SK-N-SH treated with all-trans-retinoic acid at 6 μM for 48 hours (cell line): ENCODE data around the gene RRP1.

Experiments
- ATAC-seq: fragments of 200-7000 bp; cut with Tn5 transposase; 3 replicates; pipeline ENCODE4 v1.9.1; 2020; ENCODE audit warnings: mild to moderate bottlenecking, moderate library complexity
- ARNTL ChIP-seq: fragments of 450-650 bp; formaldehyde crosslinking; IDR thresholded peaks from 2 replicates; pipeline ENCODE4 v1.5.0; 2020; ENCODE audit warnings: low read depth, mild to moderate bottlenecking, moderate library complexity, borderline replicate concordance
- BACH2 ChIP-seq: fragments of 250-450 bp; sonication (Bioruptor Pico); IDR thresholded peaks from 2 replicates; pipeline ENCODE4 v1.9.0; 2021; ENCODE audit warnings: mild to moderate bottlenecking, borderline replicate concordance
- CSDC2 ChIP-seq: fragments of 250-450 bp; sonication (Bioruptor Pico); IDR thresholded peaks from 2 replicates; pipeline ENCODE4 v1.5.0; 2020; ENCODE audit warnings: mild to moderate bottlenecking, moderate library complexity
- CSRNP3 ChIP-seq: fragments of 250-450 bp; sonication (Bioruptor Pico); IDR thresholded peaks from 2 replicates; pipeline ENCODE4 v1.5.1; 2021; ENCODE audit warnings: mild to moderate bottlenecking, moderate library complexity
- ESRRG ChIP-seq: fragments of 250-450 bp; sonication (Bioruptor Pico); IDR thresholded peaks from 2 replicates; pipeline ENCODE4 v1.6.1; 2021; ENCODE audit warnings: mild to moderate bottlenecking
- GLIS3 ChIP-seq: fragments of 250-450 bp; sonication (Bioruptor Pico); IDR thresholded peaks from 2 replicates; pipeline ENCODE4 v1.5.0; 2020; ENCODE audit warnings: mild to moderate bottlenecking, moderate library complexity
- ISL1 ChIP-seq: fragments of 250-450 bp; sonication (Bioruptor Pico); IDR thresholded peaks from 2 replicates; pipeline ENCODE4 v2.1.2; 2022; ENCODE audit warnings: mild to moderate bottlenecking, moderate library complexity
- OSR1 ChIP-seq: fragments of 250-450 bp; sonication (Bioruptor Pico); IDR thresholded peaks from 2 replicates; pipeline ENCODE4 v1.8.0; 2022; ENCODE audit warnings: moderate library complexity, mild to moderate bottlenecking, inconsistent platforms
- PATZ1 ChIP-seq: fragments of 250-450 bp; sonication (Bioruptor Pico); IDR thresholded peaks from 2 replicates; pipeline ENCODE4 v1.8.0; 2020; ENCODE audit warnings: mild to moderate bottlenecking, moderate library complexity, borderline replicate concordance
- POU6F1 ChIP-seq: fragments of 250-450 bp; sonication (Bioruptor Pico); IDR thresholded peaks from 2 replicates; pipeline ENCODE4 v1.8.0; 2021; ENCODE audit warnings: low read depth, mild to moderate bottlenecking, moderate library complexity, borderline replicate concordance
- PPARA ChIP-seq: fragments of 250-450 bp; sonication (Bioruptor Pico); IDR thresholded peaks from 2 replicates; pipeline ENCODE4 v1.5.0; 2020; ENCODE audit warnings: mild to moderate bottlenecking, borderline replicate concordance
- RARB ChIP-seq: fragments of 250-450 bp; sonication (Bioruptor Pico); IDR thresholded peaks from 2 replicates; pipeline ENCODE4 v1.8.0; 2021; ENCODE audit warnings: mild to moderate bottlenecking, moderate library complexity
- SNAI2 ChIP-seq: fragments of 250-450 bp; sonication (Bioruptor Pico); IDR thresholded peaks from 2 replicates; pipeline ENCODE4 v1.5.0; 2020; ENCODE audit warnings: mild to moderate bottlenecking, moderate library complexity
- TCF4 ChIP-seq: fragments of 250-450 bp; sonication (Bioruptor Pico); IDR thresholded peaks from 2 replicates; pipeline ENCODE4 v1.8.0; 2021; ENCODE audit warnings: mild to moderate bottlenecking, moderate library complexity, borderline replicate concordance
- TOX ChIP-seq: fragments of 250-450 bp; sonication (Bioruptor Pico); IDR thresholded peaks from 2 replicates; pipeline ENCODE4 v1.8.0; 2021; ENCODE audit warnings: mild to moderate bottlenecking, moderate library complexity, borderline replicate concordance
- TSHZ2 ChIP-seq: fragments of 250-450 bp; sonication (Bioruptor Pico); IDR thresholded peaks from 2 replicates; pipeline ENCODE4 v1.5.0; 2020; ENCODE audit warnings: mild to moderate bottlenecking, moderate library complexity
- ZFP3 ChIP-seq: fragments of 250-450 bp; sonication (Bioruptor Pico); IDR thresholded peaks from 2 replicates; pipeline ENCODE4 v1.5.0; 2020; ENCODE audit warnings: mild to moderate bottlenecking, moderate library complexity
- ZFP30 ChIP-seq: fragments of 450-650 bp; formaldehyde crosslinking; IDR thresholded peaks from 2 replicates; pipeline ENCODE4 v1.5.0; 2022; ENCODE audit warnings: mild to moderate bottlenecking, moderate library complexity
- ZNF565 ChIP-seq: fragments of 450-650 bp; formaldehyde crosslinking; conservative IDR thresholded peaks from 2 replicates; pipeline ENCODE4 v1.5.0; 2020; ENCODE audit warnings: low read depth, mild to moderate bottlenecking, moderate library complexity
- ZNF70 ChIP-seq: fragments of 450-650 bp; formaldehyde crosslinking; IDR thresholded peaks from 2 replicates; pipeline ENCODE4 v1.5.0; 2020; ENCODE audit warnings: mild to moderate bottlenecking, moderate library complexity
- ZNF8 ChIP-seq: fragments of 450-650 bp; formaldehyde crosslinking; IDR thresholded peaks from 2 replicates; pipeline ENCODE4 v1.5.0; 2020; ENCODE audit warnings: mild to moderate bottlenecking, moderate library complexity
- TF ChIP-seq, protein P1 (sequence below): fragments of 250-450 bp; sonication (Bioruptor Pico); IDR thresholded peaks from 2 replicates; pipeline ENCODE4 v1.5.1; 2020; ENCODE audit warnings: low read depth, mild to moderate bottlenecking, moderate library complexity

RRP1 gene

DNA sequence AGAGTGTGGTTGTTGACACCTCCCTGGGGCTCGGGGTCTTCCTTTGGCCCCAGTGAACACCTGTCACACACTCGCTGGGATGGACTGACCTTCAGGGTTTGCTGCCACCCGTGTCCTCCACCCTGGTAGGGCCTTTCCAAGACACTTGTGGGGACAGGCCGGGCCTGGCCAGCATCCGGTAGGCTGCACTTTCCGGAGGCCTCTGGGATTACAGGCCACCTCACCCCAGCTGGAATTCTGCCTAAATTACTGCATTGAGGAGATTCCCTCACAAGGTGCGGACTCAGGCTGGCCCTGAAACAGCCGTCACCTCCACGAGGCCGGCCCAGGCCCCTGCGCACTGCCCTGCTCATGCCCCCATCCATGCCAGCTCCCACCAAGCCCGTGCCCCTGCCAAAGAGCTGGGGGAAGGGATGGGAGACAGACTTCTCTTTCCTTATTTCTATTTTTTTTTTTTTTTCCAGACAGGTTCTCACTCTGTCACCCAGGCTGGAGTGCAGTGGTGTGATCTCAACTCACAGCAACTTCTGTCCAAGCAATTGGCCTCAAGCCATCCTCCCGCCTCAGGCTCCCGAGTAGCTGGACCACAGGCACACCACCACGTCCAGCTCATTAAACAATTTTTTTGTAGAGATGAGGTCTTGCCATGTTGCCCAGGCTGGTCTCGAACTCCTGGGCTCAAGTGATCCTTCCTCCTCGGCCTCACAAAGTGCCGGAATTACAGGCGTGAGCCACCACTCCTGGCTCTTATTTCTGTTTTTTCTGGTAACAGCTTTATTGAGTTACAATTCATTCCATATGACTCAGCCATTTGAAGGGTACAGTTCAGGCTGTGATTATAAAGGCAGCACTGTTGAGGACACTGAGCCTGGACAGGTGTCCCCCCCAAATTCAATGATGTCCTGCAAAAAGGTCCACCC lies 24.5 kb upstream of the RRP1 start:
- ATAC-seq, result peak; percentile 48
- TF ChIP-seq PATZ1 (no peak), ZNF8 (CRISPR knock-in tag) (no peak), RARB (CRISPR knock-in tag) (no peak), TCF4 (CRISPR knock-in tag) (no peak), ZNF565 (CRISPR knock-in tag) (no peak), ZFP30 (CRISPR knock-in tag) (no peak), SNAI2 (CRISPR knock-in tag) (no peak), CSDC2 (CRISPR knock-in tag) (no peak), BACH2 (CRISPR knock-in tag) (no peak), ISL1 (no peak), ESRRG (CRISPR knock-in tag) (no peak), CSRNP3 (no peak), ZFP3 (no peak), PPARA (no peak), GLIS3 (no peak), POU6F1 (no peak), ZNF70 (no peak), TSHZ2 (CRISPR knock-in tag) (no peak), TOX (CRISPR knock-in tag) (no peak)
- TF ChIP-seq, protein P1, sequence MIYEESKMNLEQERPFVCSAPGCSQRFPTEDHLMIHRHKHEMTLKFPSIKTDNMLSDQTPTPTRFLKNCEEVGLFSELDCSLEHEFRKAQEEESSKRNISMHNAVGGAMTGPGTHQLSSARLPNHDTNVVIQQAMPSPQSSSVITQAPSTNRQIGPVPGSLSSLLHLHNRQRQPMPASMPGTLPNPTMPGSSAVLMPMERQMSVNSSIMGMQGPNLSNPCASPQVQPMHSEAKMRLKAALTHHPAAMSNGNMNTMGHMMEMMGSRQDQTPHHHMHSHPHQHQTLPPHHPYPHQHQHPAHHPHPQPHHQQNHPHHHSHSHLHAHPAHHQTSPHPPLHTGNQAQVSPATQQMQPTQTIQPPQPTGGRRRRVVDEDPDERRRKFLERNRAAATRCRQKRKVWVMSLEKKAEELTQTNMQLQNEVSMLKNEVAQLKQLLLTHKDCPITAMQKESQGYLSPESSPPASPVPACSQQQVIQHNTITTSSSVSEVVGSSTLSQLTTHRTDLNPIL (CRISPR knock-in tag), result no peak

DNA sequence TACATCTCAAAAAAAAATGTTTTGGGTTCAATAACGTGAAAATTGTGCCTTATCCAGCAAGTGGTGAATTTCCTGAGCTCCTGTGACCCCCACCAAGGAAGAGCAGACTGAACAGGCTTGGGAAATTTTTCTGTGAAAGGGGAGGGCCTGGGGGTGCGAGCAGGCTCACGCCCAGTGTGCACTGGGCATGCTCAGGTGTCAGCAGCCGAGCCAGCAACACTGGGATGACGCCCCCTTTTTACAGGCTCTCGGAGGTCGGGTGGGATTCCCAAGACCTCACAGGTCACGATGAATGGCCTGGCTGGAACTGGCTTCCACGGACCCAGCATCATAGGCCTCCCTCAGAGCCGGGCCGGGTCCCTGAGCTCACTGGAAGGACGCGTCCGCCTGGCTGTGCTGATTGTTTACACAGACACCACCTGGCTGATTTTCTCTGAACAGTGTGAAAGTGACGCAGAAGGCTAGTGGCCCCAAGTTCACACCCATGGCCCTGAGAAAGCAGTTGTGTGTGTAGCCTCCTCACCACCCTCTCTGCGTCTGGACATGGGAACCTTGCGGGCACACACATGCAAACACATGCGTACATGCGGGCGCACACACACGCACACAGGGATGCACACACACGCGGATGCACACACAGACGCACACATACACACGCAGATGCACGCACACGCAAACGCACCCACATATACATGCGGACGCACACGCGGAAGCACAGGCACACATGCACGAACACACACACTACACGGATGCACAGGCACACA lies 22.5 kb upstream of the RRP1 start:
- ATAC-seq, result no peak
- no peak for TF ChIP-seq CSRNP3
- TF ChIP-seq TSHZ2 (CRISPR knock-in tag), result no peak
- TF ChIP-seq RARB (CRISPR knock-in tag), result no peak
- TF ChIP-seq TCF4 (CRISPR knock-in tag), result no peak
- TF ChIP-seq PPARA, result no peak
- no peak for TF ChIP-seq ZFP3
- no peak for TF ChIP-seq ZFP30 (CRISPR knock-in tag)
- TF ChIP-seq PATZ1, result no peak
- no peak for TF ChIP-seq ZNF565 (CRISPR knock-in tag)
- TF ChIP-seq OSR1 (CRISPR knock-in tag), result no peak
- TF ChIP-seq SNAI2 (CRISPR knock-in tag), result no peak
- TF ChIP-seq ARNTL, result no peak
